ACC112 (cell line): Measurements from ENCODE around the gene TH.

ENCODE experiments used
- H2AFZ ChIP-seq: fragments of 200-600 bp; sonication (generic); one replicate; pipeline ENCODE4 v1.6.0; 2017; ENCODE audit warnings: antibody characterized with exemption, low read length; ENCODE audit not compliant: unreplicated experiment
- H3K27ac ChIP-seq: fragments of 200-600 bp; sonication (generic); 2 replicates; pipeline ENCODE4 v1.5.1; 2014; ENCODE audit warnings: low read depth, mild to moderate bottlenecking, antibody characterized with exemption, low read length, moderate library complexity
- H3K27me3 ChIP-seq: fragments of 200-600 bp; sonication (generic); 2 replicates; pipeline ENCODE4 v1.6.1; 2014; ENCODE audit warnings: mild to moderate bottlenecking, antibody characterized with exemption, low read length, moderate library complexity, mixed read lengths; ENCODE audit not compliant: insufficient read depth
- H3K36me3 ChIP-seq: fragments of 200-600 bp; sonication (generic); 2 replicates; pipeline ENCODE4 v1.6.1; 2016; ENCODE audit warnings: mild to moderate bottlenecking, antibody characterized with exemption, low read length, moderate library complexity, mixed read lengths; ENCODE audit not compliant: insufficient read depth
- H3K4me1 ChIP-seq: fragments of 200-600 bp; sonication (generic); one replicate; pipeline ENCODE4 v1.6.1; 2016; ENCODE audit warnings: low read length, mixed read lengths; ENCODE audit not compliant: insufficient read depth, unreplicated experiment, control insufficient read depth
- H3K4me3 ChIP-seq: fragments of 200-600 bp; sonication (generic); 2 replicates; pipeline ENCODE4 v1.5.1; 2014; ENCODE audit warnings: mild to moderate bottlenecking, low read depth, low read length
- H3K79me2 ChIP-seq: fragments of 200-600 bp; sonication (generic); one replicate; pipeline ENCODE4 v1.6.0; 2016; ENCODE audit warnings: low read length; ENCODE audit not compliant: control insufficient read depth, unreplicated experiment, insufficient read depth

The TH gene

GRCh38 chr11:2165571-2165970 lies 6.0 kb downstream of the TH start:
- no peaks in the 10 kb centered on the region for H3K36me3 ChIP-seq
- H3K79me2 ChIP-seq, result no peaks in the 10 kb centered on the region
- H2AFZ ChIP-seq, result no peak overlapping the region
- H3K27ac ChIP-seq, result no peak overlapping the region
- no peaks in the 10 kb centered on the region for H3K4me1 ChIP-seq
- no peaks in the 10 kb centered on the region for H3K27me3 ChIP-seq
- H3K4me3 ChIP-seq, result no peak overlapping the region

- Histone ChIP-seq H3K27ac (no peak overlapping the region), H3K36me3 (no peaks in the 10 kb centered on the region), H3K27me3 (no peaks in the 10 kb centered on the region), H2AFZ (no peak overlapping the region), H3K4me3 (no peak overlapping the region), H3K4me1 (no peaks in the 10 kb centered on the region), H3K79me2 (no peaks in the 10 kb centered on the region)
Observed at GRCh38 chr11:2164861-2165555, 6.6 kb downstream of the TH start.

- no peaks in the 10 kb centered on the region for H3K79me2 ChIP-seq
- H2AFZ ChIP-seq, result no peak overlapping the region
Observed at GRCh38 chr11:2164081-2164480, 7.5 kb downstream of the TH start.

GRCh38 chr11:2163428-2163978 lies 8.1 kb downstream of the TH start:
- Histone ChIP-seq H3K4me1 (no peaks in the 10 kb centered on the region), H3K27ac (no peak overlapping the region), H3K36me3 (no peaks in the 10 kb centered on the region), H3K4me3 (no peak overlapping the region), H3K27me3 (no peaks in the 10 kb centered on the region), H2AFZ (no peak overlapping the region), H3K79me2 (no peaks in the 10 kb centered on the region)

More at GRCh38 chr11:2164081-2164480, 7.5 kb downstream of the TH start:
- Histone ChIP-seq H3K4me3 (no peak overlapping the region), H3K36me3 (no peaks in the 10 kb centered on the region), H3K27ac (no peak overlapping the region), H3K4me1 (no peaks in the 10 kb centered on the region), H3K27me3 (no peaks in the 10 kb centered on the region)

- H2AFZ ChIP-seq, result no peak within 1 kb of the TSS
- no peaks in the 10 kb centered on the region for H3K4me1 ChIP-seq
- H3K27me3 ChIP-seq, result no peaks in the 10 kb centered on the region
- no peaks in the 10 kb centered on the region for H3K79me2 ChIP-seq
- H3K27ac ChIP-seq, result no peak within 1 kb of the TSS
- H3K36me3 ChIP-seq, result no peaks in the 10 kb centered on the region
- H3K4me3 ChIP-seq, result no peak within 1 kb of the TSS
Observed at GRCh38 chr11:2160736-2161259, 10.8 kb downstream of the TH start, which contains the start of gene INS. TSS of gene INS (minus strand) at chr11:2161209. CDS start at chr11:2160971, 238 bp downstream.

- H3K36me3 ChIP-seq, result no peaks in the 10 kb centered on the region
- H2AFZ ChIP-seq, result no peak overlapping the region
- no peaks in the 10 kb centered on the region for H3K27me3 ChIP-seq
- H3K4me1 ChIP-seq, result no peaks in the 10 kb centered on the region
- H3K79me2 ChIP-seq, result no peaks in the 10 kb centered on the region
- no peak overlapping the region for H3K27ac ChIP-seq
- H3K4me3 ChIP-seq, result no peak overlapping the region
Observed at GRCh38 chr11:2159536-2160413, 11.8 kb downstream of the TH start.

- Histone ChIP-seq H3K27ac (no peak overlapping the region), H3K27me3 (no peaks in the 10 kb centered on the region), H3K36me3 (no peaks in the 10 kb centered on the region), H3K4me3 (no peak overlapping the region), H3K79me2 (no peaks in the 10 kb centered on the region), H3K4me1 (no peaks in the 10 kb centered on the region), H2AFZ (no peak overlapping the region)
Observed at GRCh38 chr11:2158966-2159365, 12.6 kb downstream of the TH start.

GRCh38 chr11:2158296-2158737 lies 13.3 kb downstream of the TH start:
- Histone ChIP-seq H2AFZ (no peak overlapping the region), H3K4me3 (no peak overlapping the region), H3K27me3 (no peaks in the 10 kb centered on the region)

GRCh38 chr11:2157294-2158040 lies 14.1 kb downstream of the TH start:
- Histone ChIP-seq H3K27me3 (no peaks in the 10 kb centered on the region), H3K36me3 (no peaks in the 10 kb centered on the region), H3K79me2 (no peaks in the 10 kb centered on the region), H2AFZ (no peak overlapping the region), H3K4me3 (no peak overlapping the region), H3K27ac (no peak overlapping the region), H3K4me1 (no peaks in the 10 kb centered on the region)

More at GRCh38 chr11:2158296-2158737, 13.3 kb downstream of the TH start:
- Histone ChIP-seq H3K4me1 (no peaks in the 10 kb centered on the region), H3K79me2 (no peaks in the 10 kb centered on the region), H3K36me3 (no peaks in the 10 kb centered on the region), H3K27ac (no peak overlapping the region)
